Uterus (tissue), 3 donors: ENCODE measurements around the gene C17orf114.

Experiments
- DNase-seq, 2 donors: peaks; one replicate each; pipeline ENCODE4 v3.0.0-alpha.2; 2019 to 2020
- H3K27ac ChIP-seq, 2 donors: fragments of 200-600 bp; sonication (generic); 1 replicate in 1 of 2; 2 replicates in 1 of 2; pipeline ENCODE4 v1.5.1; 2016 to 2018
- H3K27me3 ChIP-seq, 2 donors: fragments of 200-600 bp; sonication (generic); one replicate each; pipeline ENCODE4 v1.5.1; 2018 to 2019; ENCODE audit warnings: control low read depth in 1 of 2
- H3K36me3 ChIP-seq, 2 donors: fragments of 200-600 bp; sonication (generic); one replicate each; pipeline ENCODE4 v1.5.1; 2019; ENCODE audit warnings: control low read depth in 1 of 2
- H3K4me1 ChIP-seq, 2 donors: fragments of 200-600 bp; sonication (generic); one replicate each; pipeline ENCODE4 v1.5.1; 2018 to 2019; ENCODE audit warnings: control low read depth in 1 of 2
- H3K4me3 ChIP-seq, 2 donors: fragments of 200-600 bp; sonication (generic); 1 replicate in 1 of 2; 2 replicates in 1 of 2; pipeline ENCODE4 v1.5.1; 2018 to 2019; ENCODE audit warnings: mild to moderate bottlenecking in 1 of 2
- H3K9me3 ChIP-seq, 2 donors: fragments of 200-600 bp; sonication (generic); one replicate each; pipeline ENCODE4 v1.5.1; 2019; ENCODE audit warnings: control low read depth in 1 of 2
- POLR2A ChIP-seq, 2 donors: fragments of 450-650 bp; IDR thresholded peaks; one replicate each; pipeline ENCODE4 v1.6.1; 2016; ENCODE audit warnings: antibody characterized with exemption in 2 of 2, mild to moderate bottlenecking in 1 of 2, moderate library complexity in 1 of 2
- intact Hi-C: fragments of 100-400 bp; cut with DNase I; formaldehyde crosslinking; loops from one replicate; pipeline ENCODE4 v1.15.1; 2023; ENCODE audit warnings: low total_unique reads
- TF ChIP-seq, protein P1 (sequence below), 4 experiments: fragments of 200-600 bp in 2 of 4; fragments of 450-650 bp in 2 of 4; sonication (generic) in 2 of 4; IDR thresholded peaks; one replicate each; pipeline ENCODE4 v1.5.1; 2016 to 2019; ENCODE audit warnings: antibody characterized with exemption in 4 of 4, mild to moderate bottlenecking in 2 of 4, moderate library complexity in 1 of 4
- donor health status: DM: yes; HTN: yes; CAD: no.

The C17orf114 gene

DNA sequence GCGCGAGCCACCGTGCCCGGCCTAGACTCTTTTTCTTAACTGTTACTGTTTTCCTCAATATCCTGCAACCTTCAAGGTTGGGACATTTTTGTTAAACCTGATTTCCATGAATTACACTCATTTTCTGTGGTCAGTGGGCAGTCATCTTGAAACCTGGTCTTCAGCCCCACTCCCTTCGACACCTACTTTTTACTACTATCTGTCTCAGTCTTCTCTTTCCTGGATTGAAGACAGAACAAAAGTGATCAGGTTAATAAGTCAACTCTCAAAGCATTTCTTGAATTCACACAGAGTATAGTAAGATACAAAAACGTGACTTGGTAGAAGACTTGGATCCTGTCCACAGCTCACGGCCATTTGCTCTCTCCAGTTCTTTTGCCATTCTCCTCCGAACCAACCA is 37.1 kb upstream of the C17orf114 start:
- Histone ChIP-seq H3K27me3 (no peaks in the 10 kb centered on the region), H3K4me3 (no peak overlapping the region), H3K4me1 (peaks cover 0 to 4% of the 10 kb centered on the region in 2 donors), H3K9me3 (no peaks in the 10 kb centered on the region), H3K27ac (no peak overlapping the region), H3K36me3 (no peaks in the 10 kb centered on the region)
- no peak for TF ChIP-seq POLR2A (IDR thresholded peaks at IDR 0.05)
- TF ChIP-seq, protein P1, sequence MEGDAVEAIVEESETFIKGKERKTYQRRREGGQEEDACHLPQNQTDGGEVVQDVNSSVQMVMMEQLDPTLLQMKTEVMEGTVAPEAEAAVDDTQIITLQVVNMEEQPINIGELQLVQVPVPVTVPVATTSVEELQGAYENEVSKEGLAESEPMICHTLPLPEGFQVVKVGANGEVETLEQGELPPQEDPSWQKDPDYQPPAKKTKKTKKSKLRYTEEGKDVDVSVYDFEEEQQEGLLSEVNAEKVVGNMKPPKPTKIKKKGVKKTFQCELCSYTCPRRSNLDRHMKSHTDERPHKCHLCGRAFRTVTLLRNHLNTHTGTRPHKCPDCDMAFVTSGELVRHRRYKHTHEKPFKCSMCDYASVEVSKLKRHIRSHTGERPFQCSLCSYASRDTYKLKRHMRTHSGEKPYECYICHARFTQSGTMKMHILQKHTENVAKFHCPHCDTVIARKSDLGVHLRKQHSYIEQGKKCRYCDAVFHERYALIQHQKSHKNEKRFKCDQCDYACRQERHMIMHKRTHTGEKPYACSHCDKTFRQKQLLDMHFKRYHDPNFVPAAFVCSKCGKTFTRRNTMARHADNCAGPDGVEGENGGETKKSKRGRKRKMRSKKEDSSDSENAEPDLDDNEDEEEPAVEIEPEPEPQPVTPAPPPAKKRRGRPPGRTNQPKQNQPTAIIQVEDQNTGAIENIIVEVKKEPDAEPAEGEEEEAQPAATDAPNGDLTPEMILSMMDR (IDR thresholded peaks at IDR 0.05): no peak
- no peak for DNase-seq
- intact Hi-C loops: no loop called here

DNA sequence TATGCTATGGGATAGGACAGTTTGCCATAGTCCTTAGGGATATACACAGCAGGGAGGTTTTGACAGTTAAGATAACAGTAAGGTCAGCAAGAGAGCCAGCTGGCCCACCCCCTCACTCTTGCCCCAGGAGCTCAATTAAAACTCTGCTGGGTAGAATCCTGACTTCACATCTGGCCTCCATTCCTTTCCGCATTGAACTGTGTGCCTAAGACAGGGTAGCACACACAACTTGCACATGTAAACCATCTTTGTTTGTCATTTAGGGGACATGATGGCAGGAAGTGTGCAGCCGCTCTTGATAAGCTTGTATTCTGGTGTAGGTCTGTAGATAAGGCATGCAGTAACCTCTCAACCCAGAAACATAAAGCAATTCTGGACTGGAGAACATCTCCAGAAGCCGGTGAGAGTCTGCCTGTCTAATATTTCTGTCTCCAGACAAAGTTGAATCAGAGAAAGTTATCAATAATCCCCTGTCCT is 36.2 kb upstream of the C17orf114 start:
- H3K27ac ChIP-seq: no peak overlapping the region
- TF ChIP-seq, protein P1 (IDR thresholded peaks at IDR 0.05): no peak
- no peak for TF ChIP-seq POLR2A (IDR thresholded peaks at IDR 0.05)
- intact Hi-C loops: no loop called here
- H3K4me1 ChIP-seq: peaks cover 0 to 4% of the 10 kb centered on the region in 2 donors
- no peak overlapping the region for H3K4me3 ChIP-seq
- DNase-seq: no peak
- no peaks in the 10 kb centered on the region for H3K36me3 ChIP-seq
- H3K9me3 ChIP-seq: no peaks in the 10 kb centered on the region
- no peaks in the 10 kb centered on the region for H3K27me3 ChIP-seq

DNA sequence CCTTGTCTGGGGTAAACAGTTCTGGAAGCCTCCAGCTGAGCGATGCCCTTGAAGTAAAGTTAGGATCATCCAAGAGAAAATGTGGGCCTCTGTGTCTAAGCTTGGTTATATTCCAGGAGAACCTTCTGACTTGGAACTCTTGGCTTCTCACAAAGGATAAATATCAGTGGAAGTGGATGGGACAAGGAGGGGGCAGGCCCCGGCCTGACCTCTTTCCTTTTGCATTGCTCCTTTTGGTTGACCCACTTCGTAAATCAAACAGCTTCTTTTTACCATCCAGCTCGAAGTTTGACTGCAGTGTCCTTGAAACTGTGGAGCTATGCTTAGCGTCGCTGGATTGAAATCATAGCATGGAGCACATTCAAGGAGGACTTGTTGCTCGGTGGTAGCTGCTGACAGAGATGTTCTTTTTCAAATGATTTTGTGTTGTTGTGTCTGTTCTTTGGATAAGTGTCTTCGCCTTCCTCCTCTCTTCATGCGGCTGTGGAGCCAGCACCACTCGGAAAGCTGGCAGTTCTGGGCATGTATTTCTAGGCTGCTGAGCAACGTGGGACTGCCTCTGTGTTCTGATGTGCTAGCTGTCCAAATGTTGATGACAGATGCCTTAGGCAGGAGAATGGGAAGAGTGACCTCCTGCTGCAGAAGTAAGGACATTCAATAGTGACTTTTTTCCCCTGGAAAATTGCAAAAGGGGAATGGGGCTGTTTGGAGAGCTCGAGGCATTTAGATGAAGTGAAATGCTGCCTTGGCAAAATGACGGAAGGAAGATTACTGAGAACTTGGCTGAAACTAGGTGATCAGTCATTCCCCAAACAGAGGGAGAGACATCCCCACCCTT is 35.6 kb upstream of the C17orf114 start:
- Histone ChIP-seq H3K4me1 (peaks cover 0 to 4% of the 10 kb centered on the region in 2 donors), H3K27me3 (no peaks in the 10 kb centered on the region), H3K36me3 (no peaks in the 10 kb centered on the region), H3K27ac (no peak overlapping the region), H3K4me3 (no peak overlapping the region), H3K9me3 (no peaks in the 10 kb centered on the region)
- intact Hi-C loops: no loop called here
- DNase-seq: no peak
- TF ChIP-seq, protein P1 (IDR thresholded peaks at IDR 0.05): no peak
- TF ChIP-seq POLR2A (IDR thresholded peaks at IDR 0.05): no peak

DNA sequence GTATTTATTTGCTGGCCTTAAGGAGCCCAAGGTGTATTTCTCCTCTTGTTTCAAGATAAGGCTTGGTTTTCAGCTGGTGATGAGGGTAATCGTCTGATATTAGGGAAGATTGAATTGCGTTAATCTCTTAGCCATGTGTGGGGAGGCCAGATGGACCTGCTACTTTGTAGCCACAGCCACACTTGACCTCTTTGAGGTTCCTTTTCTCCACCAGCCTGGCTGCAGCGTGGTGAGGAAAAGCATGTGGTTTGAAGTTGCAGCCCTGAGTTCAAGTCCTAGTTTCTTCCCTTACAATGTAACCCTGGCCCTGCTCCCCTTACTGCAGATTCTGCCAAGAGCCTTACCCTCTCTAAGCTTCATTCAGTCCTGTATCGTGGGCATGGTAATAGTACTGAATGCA is 34.1 kb upstream of the C17orf114 start:
- no peak overlapping the region for H3K4me3 ChIP-seq
- H3K27me3 ChIP-seq: no peaks in the 10 kb centered on the region
- DNase-seq: no peak
- no peaks in the 10 kb centered on the region for H3K9me3 ChIP-seq
- intact Hi-C loops: no loop called here
- H3K4me1 ChIP-seq: peaks cover 0 to 4% of the 10 kb centered on the region in 2 donors
- H3K27ac ChIP-seq: no peak overlapping the region
- no peaks in the 10 kb centered on the region for H3K36me3 ChIP-seq
- no peak for TF ChIP-seq POLR2A (IDR thresholded peaks at IDR 0.05)
- TF ChIP-seq, protein P1 (IDR thresholded peaks at IDR 0.05): no peak

DNA sequence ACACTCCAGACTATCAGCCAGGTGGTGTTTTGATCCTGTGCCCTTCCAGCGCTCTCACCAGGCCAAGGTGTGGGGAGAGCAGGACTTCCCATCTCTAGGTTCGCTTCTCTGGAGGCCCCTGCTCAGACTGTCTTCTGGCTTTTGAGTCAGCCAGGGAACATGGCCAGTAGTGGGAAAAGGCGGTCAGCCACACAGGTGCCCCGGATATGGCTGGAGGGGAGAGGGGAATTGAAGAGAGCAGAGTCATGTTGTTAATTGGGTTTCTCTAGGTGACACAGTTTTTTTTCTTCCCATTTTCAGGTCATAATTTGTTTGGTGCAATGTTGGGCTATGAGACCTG is 32.5 kb upstream of the C17orf114 start:
- DNase-seq: no peak
- H3K4me1 ChIP-seq: peaks cover 0 to 4% of the 10 kb centered on the region in 2 donors
- H3K4me3 ChIP-seq: peak overlapping the region in 1 of 2 donors; percentile 81
- TF ChIP-seq, protein P1 (IDR thresholded peaks at IDR 0.05): no peak
- no peak for TF ChIP-seq POLR2A (IDR thresholded peaks at IDR 0.05)
- H3K27me3 ChIP-seq: no peaks in the 10 kb centered on the region
- no peaks in the 10 kb centered on the region for H3K36me3 ChIP-seq
- H3K9me3 ChIP-seq: no peaks in the 10 kb centered on the region
- intact Hi-C loops: no loop called here
- peak overlapping the region; percentile 82 to 83 for H3K27ac ChIP-seq
